ENCODE results near the gene TNP2. TPM values are rescaled to one million over a fixed set of nuclear protein-coding genes. Genes with fewer than 3 reads are reported as not detected.

The TNP2 gene
- polyA plus RNA-seq, 1 donor = not detected

DNA sequence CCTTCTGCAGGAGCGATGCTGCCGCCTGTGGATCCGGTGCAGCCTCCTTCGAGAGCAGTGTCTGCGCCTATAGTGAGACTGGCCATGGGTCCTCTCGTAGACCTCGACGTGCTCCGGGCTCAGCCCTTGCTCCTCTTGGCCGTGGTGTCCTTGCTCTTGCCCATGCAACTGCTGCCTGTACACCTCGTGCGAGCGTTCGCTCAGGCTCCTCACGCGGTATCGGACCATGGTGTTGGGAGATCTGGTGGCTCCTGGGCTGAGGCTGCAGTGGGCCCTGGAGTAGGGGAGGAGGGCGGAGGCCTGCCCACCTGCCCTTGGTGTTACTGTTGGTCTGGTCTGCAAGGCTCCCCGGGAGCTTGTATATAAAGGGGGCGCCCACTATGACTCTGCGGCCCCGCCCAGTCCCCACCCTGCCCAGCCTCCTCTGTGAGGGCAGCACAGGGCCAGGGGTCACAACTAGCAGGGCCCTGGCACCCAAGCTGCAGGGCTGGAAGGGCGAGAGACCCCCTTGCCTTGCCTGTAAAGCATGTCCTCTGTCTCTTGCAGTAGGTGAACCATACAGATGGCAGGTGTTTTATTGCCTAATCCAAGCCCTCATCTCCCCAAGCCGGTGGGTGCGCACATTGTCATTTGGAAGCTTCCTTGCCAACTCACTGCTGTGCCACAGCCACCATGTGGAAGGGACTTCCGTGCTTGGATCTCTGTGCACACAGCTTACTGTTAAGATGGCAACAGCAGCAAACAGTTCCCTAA, 7.2 kb upstream of the TNP2 start, which contains the start of gene PRM2:
PRM2 (minus strand) TSS at position 338 of the 753 bp plus-strand sequence; CDS start at position 228, 110 bp downstream.
- Histone ChIP-seq H3K36me3 (ENCODE audit: control insufficient read depth, insufficient read depth, low read length) (no peaks in the 10 kb centered on the region), H3K9me3 (ENCODE audit: control insufficient read depth, low read depth, low read length) (no peaks in the 10 kb centered on the region), H3K4me3 (ENCODE audit: low read length) (no peak within 1 kb of the TSS), H3K27me3 (ENCODE audit: control insufficient read depth, insufficient read depth, low read length) (no peaks in the 10 kb centered on the region), H3K4me1 (ENCODE audit: control insufficient read depth, insufficient read depth, low read length) (peaks cover 6% of the 10 kb centered on the region), H3K27ac (ENCODE audit: low read length) (no peak within 1 kb of the TSS)
- no CpG with 5 or more reads among the region's 26 CpGs for WGBS (ENCODE audit: insufficient coverage, low lambda C conversion rate)
- DNase-seq = no peak

DNA sequence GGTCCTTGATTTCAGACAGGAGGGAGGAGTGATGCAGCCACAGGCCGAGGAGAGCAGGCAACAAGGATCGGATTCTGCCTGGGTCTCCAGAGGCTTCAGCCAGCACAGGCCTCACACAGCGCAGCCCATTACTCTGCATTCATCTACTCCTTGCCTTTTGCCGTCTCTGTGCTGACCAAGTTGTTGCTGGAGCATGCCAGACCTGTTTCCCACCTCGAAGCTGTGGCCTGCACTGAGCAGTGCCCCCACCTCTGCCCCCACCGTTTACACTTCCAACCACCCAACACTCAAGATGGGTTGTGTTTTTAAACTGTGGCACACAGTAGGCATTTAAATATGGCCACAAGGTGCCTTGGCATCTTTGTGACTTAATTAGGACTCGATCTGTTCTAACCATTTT, 5.8 kb upstream of the TNP2 start:
- Histone ChIP-seq H3K4me1 (ENCODE audit: control insufficient read depth, insufficient read depth, low read length) (peaks cover 4% of the 10 kb centered on the region), H3K27ac (ENCODE audit: low read length) (no peak overlapping the region), H3K9me3 (ENCODE audit: control insufficient read depth, low read depth, low read length) (no peaks in the 10 kb centered on the region), H3K27me3 (ENCODE audit: control insufficient read depth, insufficient read depth, low read length) (no peaks in the 10 kb centered on the region), H3K4me3 (ENCODE audit: low read length) (no peak overlapping the region), H3K36me3 (ENCODE audit: control insufficient read depth, insufficient read depth, low read length) (no peaks in the 10 kb centered on the region)
- DNase-seq = no peak
- no CpG with 5 or more reads among the region's 7 CpGs for WGBS (ENCODE audit: insufficient coverage, low lambda C conversion rate)

DNA sequence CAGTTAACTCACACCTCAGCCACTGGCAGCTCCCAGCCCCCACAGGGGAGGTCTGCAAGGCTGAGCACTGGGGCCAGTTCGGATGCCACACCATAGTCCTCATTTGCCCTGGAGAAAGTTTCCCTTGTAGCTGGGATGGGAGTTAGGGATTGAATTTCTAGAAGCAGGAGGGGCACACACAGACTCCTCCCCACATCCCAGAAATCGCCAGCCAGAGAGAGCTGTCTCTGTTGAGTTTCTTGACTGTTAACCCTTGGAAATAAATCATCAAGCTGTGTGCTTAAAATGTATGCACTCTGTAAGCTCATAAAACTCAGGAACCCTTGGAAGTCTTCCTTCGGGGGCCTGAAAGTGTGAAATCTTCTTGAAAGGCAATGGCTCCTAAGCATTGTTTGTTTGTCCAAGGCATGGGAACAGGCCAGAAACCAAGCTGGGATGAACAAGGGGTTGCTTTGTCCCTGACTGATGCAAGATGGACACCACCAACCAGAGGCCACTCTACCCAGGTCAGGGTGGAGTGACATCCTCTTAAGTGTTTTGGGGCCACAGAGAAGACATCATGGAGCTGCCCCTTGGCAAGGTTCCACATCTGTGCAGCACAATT, 4.7 kb upstream of the TNP2 start:
- no CpG with 5 or more reads among the region's 3 CpGs for WGBS (ENCODE audit: insufficient coverage, low lambda C conversion rate)
- DNase-seq = no peak
- no peak overlapping the region for H3K27ac ChIP-seq (ENCODE audit: low read length)

DNA sequence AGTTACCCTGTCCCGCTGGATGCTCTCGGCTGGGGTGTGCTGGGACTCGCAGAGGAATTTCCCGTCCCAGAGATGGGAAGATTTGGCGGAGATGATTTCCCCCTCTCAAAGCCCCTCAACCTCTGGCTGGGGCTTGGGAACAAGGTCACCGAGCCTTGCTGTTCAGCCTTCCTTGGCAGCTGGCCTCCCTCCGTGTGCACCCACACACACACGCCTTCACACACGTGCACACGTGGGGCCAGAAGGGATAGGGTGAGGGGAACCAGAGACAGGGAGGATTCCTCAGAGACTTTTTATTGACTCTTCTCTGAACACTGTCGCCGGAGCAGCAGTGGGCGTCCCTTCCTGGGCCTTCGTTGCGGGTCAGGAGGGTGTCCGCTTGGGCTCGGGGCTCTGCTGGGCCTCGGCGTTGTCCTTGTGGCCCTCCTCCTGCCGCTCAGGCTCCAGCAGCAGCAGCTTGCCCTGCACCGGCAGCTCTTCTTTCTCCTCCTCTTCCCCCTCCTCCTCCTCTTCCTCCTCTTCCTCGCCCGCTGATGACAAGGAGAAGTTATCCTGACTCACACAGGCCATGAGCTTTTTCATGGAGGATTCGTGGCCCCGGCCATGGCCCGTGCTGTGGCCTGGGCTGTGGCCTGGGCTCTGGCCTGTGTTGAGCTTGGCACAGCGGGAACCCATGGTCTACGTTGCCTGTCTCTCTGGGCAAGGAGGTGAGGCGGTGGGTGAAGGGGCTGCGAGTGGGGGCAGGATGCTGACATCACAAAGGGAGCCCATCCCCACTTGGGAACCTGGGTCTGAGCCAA, 4.0 kb upstream of the TNP2 start, which contains the start of gene PRM3:
PRM3 (minus strand) TSS at position 709 of the 800 bp plus-strand sequence; CDS start at position 675, 34 bp downstream.
- H3K27ac ChIP-seq (ENCODE audit: low read length) = no peak within 1 kb of the TSS
- no peaks in the 10 kb centered on the region for H3K4me1 ChIP-seq (ENCODE audit: control insufficient read depth, insufficient read depth, low read length)
- no peak within 1 kb of the TSS for H3K4me3 ChIP-seq (ENCODE audit: low read length)
- no peaks in the 10 kb centered on the region for H3K36me3 ChIP-seq (ENCODE audit: control insufficient read depth, insufficient read depth, low read length)
- H3K9me3 ChIP-seq (ENCODE audit: control insufficient read depth, low read depth, low read length) = no peaks in the 10 kb centered on the region
- no peaks in the 10 kb centered on the region for H3K27me3 ChIP-seq (ENCODE audit: control insufficient read depth, insufficient read depth, low read length)
- no peak for DNase-seq
- WGBS (ENCODE audit: insufficient coverage, low lambda C conversion rate) = 87% methylated on average over 6 of the region's 30 CpGs

More for the DNA sequence above, 4.7 kb upstream of the TNP2 start:
- H3K4me1 ChIP-seq (ENCODE audit: control insufficient read depth, insufficient read depth, low read length) = no peaks in the 10 kb centered on the region
- no peaks in the 10 kb centered on the region for H3K9me3 ChIP-seq (ENCODE audit: control insufficient read depth, low read depth, low read length)
- H3K36me3 ChIP-seq (ENCODE audit: control insufficient read depth, insufficient read depth, low read length) = no peaks in the 10 kb centered on the region
- H3K27me3 ChIP-seq (ENCODE audit: control insufficient read depth, insufficient read depth, low read length) = no peaks in the 10 kb centered on the region
- no peak overlapping the region for H3K4me3 ChIP-seq (ENCODE audit: low read length)

DNA sequence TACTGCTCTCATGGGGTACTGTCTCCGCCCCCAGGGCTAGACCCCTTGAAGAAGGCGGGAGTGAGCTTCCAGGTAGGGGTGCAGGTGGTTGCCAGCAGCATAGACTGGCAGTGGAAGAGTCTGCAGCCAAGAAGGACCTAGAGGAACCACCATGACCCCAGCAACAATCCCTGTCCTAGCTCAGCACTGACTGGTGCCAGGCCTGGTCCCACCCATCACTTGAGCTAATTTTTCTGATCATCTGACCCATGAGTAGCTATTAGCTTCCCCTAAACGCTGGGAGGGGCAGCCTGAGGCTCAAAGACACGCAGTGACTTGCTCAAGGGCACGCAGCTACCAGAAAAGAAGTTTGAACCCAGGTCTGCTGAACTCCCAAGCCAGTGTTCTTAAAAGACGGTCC, 3.4 kb upstream of the TNP2 start:
- no peaks in the 10 kb centered on the region for H3K36me3 ChIP-seq (ENCODE audit: control insufficient read depth, insufficient read depth, low read length)
- no peaks in the 10 kb centered on the region for H3K27me3 ChIP-seq (ENCODE audit: control insufficient read depth, insufficient read depth, low read length)
- DNase-seq = no peak
- no CpG with 5 or more reads among the region's 6 CpGs for WGBS (ENCODE audit: insufficient coverage, low lambda C conversion rate)
- no peak overlapping the region for H3K4me3 ChIP-seq (ENCODE audit: low read length)
- no peaks in the 10 kb centered on the region for H3K9me3 ChIP-seq (ENCODE audit: control insufficient read depth, low read depth, low read length)
- H3K27ac ChIP-seq (ENCODE audit: low read length) = no peak overlapping the region
- H3K4me1 ChIP-seq (ENCODE audit: control insufficient read depth, insufficient read depth, low read length) = no peaks in the 10 kb centered on the region

DNA sequence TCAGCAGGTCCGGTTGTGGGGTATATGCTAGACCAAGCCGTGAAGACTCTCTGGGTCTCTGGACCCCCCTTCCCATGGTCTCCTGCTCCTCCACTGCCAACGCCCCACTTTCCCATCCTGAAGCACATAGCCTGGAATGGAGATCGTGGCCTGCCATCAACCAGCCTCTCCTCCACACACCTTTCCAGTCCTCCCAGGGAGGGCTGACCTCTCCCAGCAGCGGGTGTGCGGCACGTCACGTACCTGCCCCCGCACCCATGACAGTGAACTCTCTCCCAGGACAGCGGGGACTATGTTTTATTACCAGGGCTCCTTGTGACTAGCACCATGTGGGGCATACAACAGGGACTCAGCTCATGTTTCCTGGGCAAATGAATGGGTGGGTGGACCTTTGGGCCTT, 2.5 kb upstream of the TNP2 start:
- Histone ChIP-seq H3K9me3 (ENCODE audit: control insufficient read depth, low read depth, low read length) (no peaks in the 10 kb centered on the region), H3K36me3 (ENCODE audit: control insufficient read depth, insufficient read depth, low read length) (no peaks in the 10 kb centered on the region), H3K4me3 (ENCODE audit: low read length) (no peak overlapping the region), H3K27ac (ENCODE audit: low read length) (no peak overlapping the region), H3K27me3 (ENCODE audit: control insufficient read depth, insufficient read depth, low read length) (no peaks in the 10 kb centered on the region), H3K4me1 (ENCODE audit: control insufficient read depth, insufficient read depth, low read length) (no peaks in the 10 kb centered on the region)
- no CpG with 5 or more reads among the region's 10 CpGs for WGBS (ENCODE audit: insufficient coverage, low lambda C conversion rate)
- DNase-seq = no peak

DNA sequence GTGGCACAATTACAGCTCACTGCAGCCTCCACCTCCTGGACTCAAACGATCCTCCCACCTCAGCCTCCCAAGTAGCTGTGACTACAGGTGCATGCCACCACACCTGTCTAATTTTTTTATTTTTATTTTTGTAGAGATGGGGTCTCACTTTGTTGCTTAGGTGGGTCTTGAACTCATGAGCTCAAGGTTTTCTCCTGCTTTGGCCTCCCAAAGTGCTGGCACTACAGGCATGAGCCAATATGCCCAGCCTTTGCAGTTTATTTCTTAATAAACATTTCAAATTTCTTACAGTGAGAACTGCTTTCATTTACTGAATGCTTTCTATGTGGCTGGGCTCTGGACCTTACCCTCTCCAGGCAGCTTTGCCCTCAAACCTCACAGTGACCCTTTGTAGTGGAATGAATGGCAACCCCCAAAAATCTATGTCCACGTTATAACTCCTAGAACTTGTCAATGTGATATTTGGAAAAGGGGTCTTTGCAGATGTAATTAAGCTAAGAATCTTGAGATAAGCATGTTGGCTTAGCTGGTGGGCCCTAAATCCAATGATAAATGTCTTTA, 1.6 kb upstream of the TNP2 start:
- Histone ChIP-seq H3K27me3 (ENCODE audit: control insufficient read depth, insufficient read depth, low read length) (no peaks in the 10 kb centered on the region), H3K4me1 (ENCODE audit: control insufficient read depth, insufficient read depth, low read length) (no peaks in the 10 kb centered on the region), H3K9me3 (ENCODE audit: control insufficient read depth, low read depth, low read length) (no peaks in the 10 kb centered on the region), H3K4me3 (ENCODE audit: low read length) (no peak overlapping the region), H3K36me3 (ENCODE audit: control insufficient read depth, insufficient read depth, low read length) (no peaks in the 10 kb centered on the region), H3K27ac (ENCODE audit: low read length) (no peak overlapping the region)
- WGBS (ENCODE audit: insufficient coverage, low lambda C conversion rate) = no CpG with 5 or more reads among the region's 2 CpGs
- no peak for DNase-seq

DNA sequence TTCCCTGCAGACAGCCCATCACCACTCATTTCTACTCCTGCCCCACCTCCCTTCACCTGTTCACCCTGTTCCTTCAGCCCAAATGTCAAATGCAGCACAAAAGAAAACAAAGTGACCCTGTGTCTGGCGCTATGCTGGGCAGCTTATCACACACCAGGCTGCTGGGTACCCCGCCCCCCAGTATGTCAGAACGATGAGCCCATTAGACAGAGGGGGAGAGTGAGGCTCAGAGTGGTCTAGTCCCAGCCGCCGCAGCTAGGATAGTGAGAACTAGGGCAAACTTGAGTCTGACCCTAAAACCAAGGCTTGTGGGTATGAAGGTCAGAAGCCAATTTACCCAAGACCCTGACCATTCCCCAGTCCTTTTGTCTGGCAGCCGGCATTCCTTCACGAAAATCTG, 4.0 kb downstream of the TNP2 start:
- WGBS (ENCODE audit: insufficient coverage, low lambda C conversion rate) = no CpG with 5 or more reads among the region's 7 CpGs
- no peak overlapping the region for H3K27ac ChIP-seq (ENCODE audit: low read length)
- DNase-seq = no peak

DNA sequence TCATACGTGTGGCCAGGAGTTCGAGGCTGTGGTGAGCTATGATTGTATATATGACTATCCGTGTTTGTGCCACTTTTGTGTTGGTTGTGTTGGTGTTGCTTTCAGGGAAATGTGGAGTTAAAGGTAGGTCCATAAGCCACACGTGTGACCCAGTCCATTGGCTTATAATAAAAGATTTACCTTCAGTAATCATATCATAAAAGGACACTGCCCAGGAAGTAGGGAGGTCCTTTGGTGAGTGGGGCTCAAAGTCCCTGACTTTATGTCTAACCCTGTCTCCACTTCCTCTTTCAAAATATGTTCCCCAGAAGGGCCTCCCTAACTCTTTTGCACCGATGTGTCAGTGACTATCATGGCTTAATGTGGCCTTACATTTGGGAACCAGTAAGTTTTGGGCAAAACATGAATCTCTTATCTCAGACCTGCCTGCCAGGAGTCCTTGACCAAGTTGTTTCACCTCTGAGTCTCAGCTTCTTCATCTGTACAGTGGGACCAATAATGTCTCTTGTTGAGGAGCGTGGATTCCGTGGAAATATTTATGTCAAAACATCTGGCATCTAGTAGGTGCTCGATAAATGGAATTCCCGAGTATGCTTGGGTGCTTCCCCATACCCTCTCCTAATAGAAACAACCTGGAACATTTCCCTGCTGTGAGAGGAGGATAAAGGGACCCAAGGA, 4.8 kb downstream of the TNP2 start:
- no CpG with 5 or more reads among the region's 9 CpGs for WGBS (ENCODE audit: insufficient coverage, low lambda C conversion rate)
- H3K4me3 ChIP-seq (ENCODE audit: low read length) = no peak overlapping the region
- H3K9me3 ChIP-seq (ENCODE audit: control insufficient read depth, low read depth, low read length) = no peaks in the 10 kb centered on the region
- H3K27me3 ChIP-seq (ENCODE audit: control insufficient read depth, insufficient read depth, low read length) = no peaks in the 10 kb centered on the region
- DNase-seq = no peak
- no peak overlapping the region for H3K27ac ChIP-seq (ENCODE audit: low read length)
- H3K4me1 ChIP-seq (ENCODE audit: control insufficient read depth, insufficient read depth, low read length) = no peaks in the 10 kb centered on the region
- H3K36me3 ChIP-seq (ENCODE audit: control insufficient read depth, insufficient read depth, low read length) = no peaks in the 10 kb centered on the region

More for the DNA sequence above, 4.0 kb downstream of the TNP2 start:
- H3K36me3 ChIP-seq (ENCODE audit: control insufficient read depth, insufficient read depth, low read length) = no peaks in the 10 kb centered on the region
- H3K4me3 ChIP-seq (ENCODE audit: low read length) = no peak overlapping the region
- no peaks in the 10 kb centered on the region for H3K4me1 ChIP-seq (ENCODE audit: control insufficient read depth, insufficient read depth, low read length)
- H3K9me3 ChIP-seq (ENCODE audit: control insufficient read depth, low read depth, low read length) = no peaks in the 10 kb centered on the region
- H3K27me3 ChIP-seq (ENCODE audit: control insufficient read depth, insufficient read depth, low read length) = no peaks in the 10 kb centered on the region

DNA sequence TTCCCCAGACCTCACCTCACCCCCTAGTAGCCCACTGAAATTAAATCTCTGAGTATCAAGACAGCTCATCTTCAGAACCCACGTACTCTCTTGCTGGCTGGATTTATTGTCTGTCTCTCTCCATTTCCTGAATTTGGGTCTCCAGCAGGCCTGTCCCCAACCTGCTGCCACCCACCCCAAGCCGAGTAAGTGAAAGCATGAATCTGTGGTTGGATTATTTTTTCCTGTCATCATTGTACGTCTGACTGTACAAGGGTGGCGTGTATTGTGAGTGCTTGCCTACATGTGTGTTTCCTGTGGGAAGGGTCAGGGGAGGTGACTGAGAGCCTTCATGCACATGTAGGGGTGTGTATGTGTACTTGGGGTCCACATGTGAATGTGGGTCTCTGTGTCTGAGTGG, 5.4 kb downstream of the TNP2 start:
- Histone ChIP-seq H3K27me3 (ENCODE audit: control insufficient read depth, insufficient read depth, low read length) (no peaks in the 10 kb centered on the region), H3K4me3 (ENCODE audit: low read length) (no peak overlapping the region), H3K9me3 (ENCODE audit: control insufficient read depth, low read depth, low read length) (no peaks in the 10 kb centered on the region), H3K4me1 (ENCODE audit: control insufficient read depth, insufficient read depth, low read length) (no peaks in the 10 kb centered on the region), H3K36me3 (ENCODE audit: control insufficient read depth, insufficient read depth, low read length) (no peaks in the 10 kb centered on the region), H3K27ac (ENCODE audit: low read length) (no peak overlapping the region)
- WGBS (ENCODE audit: insufficient coverage, low lambda C conversion rate) = no CpG with 5 or more reads among the region's 4 CpGs
- no peak for DNase-seq

All from large intestine (tissue), 3 donors.